Naive thymus-derived CD4-positive, alpha-beta T cell (primary cell): ENCODE measurements around the gene TLR7. TPM values are rescaled to one million over a fixed set of nuclear protein-coding genes. Genes with fewer than 3 reads are reported as not detected.

Experiments used
- ATAC-seq: fragments of 150-1000 bp; cut with Tn5 transposase; 2 replicates; pipeline ENCODE4 v1.10.0; 2021; ENCODE audit warnings: mild to moderate bottlenecking, moderate library complexity
- CTCF ChIA-PET: fragments of 350-600 bp; sonication (Branson Sonifier 250); formaldehyde crosslinking; loops from one replicate; lab custom pipeline; 2021; ENCODE audit warnings: antibody characterized with exemption; lab: Charles Lee
- POLR2A ChIA-PET: fragments of 350-600 bp; sonication (Branson Sonifier 250); formaldehyde crosslinking; loops from one replicate; lab custom pipeline; 2021; ENCODE audit warnings: antibody characterized with exemption, inconsistent platforms; lab: Charles Lee
- DNase-seq, 9 donors: peaks; one replicate each; pipeline versions ENCODE4 v3.0.0 to v3.0.0-alpha.2; 2020 to 2022; ENCODE audit warnings: mixed read lengths in 1 of 9
- H3K27ac ChIP-seq: one replicate; pipeline ENCODE4 v1.7.0; 2013; ENCODE audit warnings: mild to moderate bottlenecking, low read depth, low read length, moderate library complexity
- H3K27me3 ChIP-seq, 2 donors: one replicate each; pipeline ENCODE4 v1.7.0; 2013; ENCODE audit warnings: low read length in 2 of 2, mild to moderate bottlenecking in 2 of 2, moderate library complexity in 2 of 2; ENCODE audit not compliant: control insufficient read depth in 2 of 2, insufficient read depth in 2 of 2
- H3K36me3 ChIP-seq, 3 experiments: 1 replicate in 2 of 3; 2 replicates in 1 of 3; pipeline ENCODE4 v1.7.0; 2013; ENCODE audit warnings: low read length in 3 of 3, mild to moderate bottlenecking in 3 of 3, moderate library complexity in 1 of 3; ENCODE audit not compliant: insufficient read depth in 3 of 3, control insufficient read depth in 2 of 3
- H3K4me1 ChIP-seq, 2 donors: one replicate each; pipeline ENCODE4 v1.7.0; 2013; ENCODE audit warnings: low read length in 2 of 2, mild to moderate bottlenecking in 2 of 2, moderate library complexity in 1 of 2; ENCODE audit not compliant: control insufficient read depth in 2 of 2, insufficient read depth in 2 of 2
- H3K4me3 ChIP-seq: 2 replicates; pipeline ENCODE4 v1.7.0; 2013; ENCODE audit warnings: mild to moderate bottlenecking, low read length
- H3K9me3 ChIP-seq, 3 experiments: 1 replicate in 2 of 3; 2 replicates in 1 of 3; pipeline ENCODE4 v1.7.0; 2013; ENCODE audit warnings: low read length in 3 of 3; ENCODE audit not compliant: control insufficient read depth in 2 of 3
- H3K27ac Mint-ChIP-seq, 9 donors: one replicate each; pipeline ENCODE4 v1.8.0; 2020 to 2022; ENCODE audit warnings: mixed read lengths in 9 of 9, mild to moderate bottlenecking in 8 of 9, moderate library complexity in 5 of 9, inconsistent platforms in 2 of 9
- H3K27me3 Mint-ChIP-seq, 5 donors: one replicate each; pipeline ENCODE4 v1.8.0; 2021 to 2022; ENCODE audit warnings: mixed read lengths in 5 of 5, mild to moderate bottlenecking in 1 of 5
- H3K36me3 Mint-ChIP-seq, 5 donors: one replicate each; pipeline ENCODE4 v1.8.0; 2020 to 2022; ENCODE audit warnings: mixed read lengths in 5 of 5, mild to moderate bottlenecking in 3 of 5, inconsistent platforms in 1 of 5
- H3K4me1 Mint-ChIP-seq, 7 donors: one replicate each; pipeline ENCODE4 v1.8.0; 2020 to 2022; ENCODE audit warnings: mixed read lengths in 7 of 7, mild to moderate bottlenecking in 3 of 7, inconsistent platforms in 1 of 7
- H3K4me3 Mint-ChIP-seq, 10 donors: one replicate each; pipeline ENCODE4 v1.8.0; 2020 to 2022; ENCODE audit warnings: mild to moderate bottlenecking in 10 of 10, mixed read lengths in 10 of 10, moderate library complexity in 6 of 10, inconsistent platforms in 2 of 10
- H3K9me3 Mint-ChIP-seq, 11 donors: one replicate each; pipeline ENCODE4 v1.8.0; 2020 to 2022; ENCODE audit warnings: mixed read lengths in 11 of 11, mild to moderate bottlenecking in 4 of 11, inconsistent platforms in 1 of 11, moderate library complexity in 1 of 11
- intact Hi-C, 2 donors: fragments of 100-400 bp; cut with micrococcal nuclease; formaldehyde crosslinking; loops; one replicate each; pipeline ENCODE4 v1.15.1; 2023
- polyA plus RNA-seq, 2 donors: library from polyadenylated mRNA; unstranded; fragments of 300-500 nt; fragmentation: Illumina TruSeq; gene quantifications; one replicate each; pipeline ENCODE4 v1.2.3, GENCODE V29; 2021
- total RNA-seq, 6 experiments: library from RNA in 5 of 6; stranded (reverse) in 5 of 6; gene quantifications; 1 replicate in 5 of 6; 2 replicates in 1 of 6; pipeline ENCODE4 v1.2.3 and lab custom pipeline; 2021 to 2026

The TLR7 gene
- total and polyA plus RNA-seq, 7 experiments from 2014 or later = 0.05 to 4.4 (median 0.62) TPM; not detected in 1

DNA sequence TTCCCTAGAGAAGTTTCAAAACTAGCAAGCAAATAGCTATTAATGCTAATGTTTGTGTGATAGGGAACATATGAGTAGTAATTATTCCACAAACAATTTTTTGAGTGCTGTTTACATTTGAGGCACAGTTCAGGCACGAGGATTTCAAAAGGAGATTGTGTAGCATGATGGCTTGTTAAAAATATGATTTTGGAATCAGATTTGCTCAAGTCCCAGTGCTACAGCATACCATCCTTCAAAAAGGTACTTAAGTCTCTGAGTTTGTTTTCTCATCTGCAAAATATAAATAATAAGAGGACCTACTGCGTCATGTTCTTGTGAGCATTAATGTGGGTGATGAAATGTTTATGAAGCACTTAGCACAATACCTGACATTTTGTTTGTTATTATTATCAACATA is 50.9 kb downstream of the TLR7 start:
- no peaks in the 10 kb centered on the region for H3K9me3 ChIP-seq
- ChIA-PET CTCF (no interaction called here), POLR2A (no interaction called here)
- no peaks in the 10 kb centered on the region for H3K27me3 ChIP-seq
- intact Hi-C loops = no loop called here
- Mint-ChIP-seq H3K27ac (no peak overlapping the region), H3K27me3 (no peaks in the 10 kb centered on the region), H3K4me1 (peaks cover 0 to 3% (median 0%) of the 10 kb centered on the region in 7 donors), H3K9me3 (no peaks in the 10 kb centered on the region), H3K4me3 (no peak overlapping the region), H3K36me3 (no peaks in the 10 kb centered on the region)
- H3K4me3 ChIP-seq = no peak overlapping the region
- H3K27ac ChIP-seq = no peak overlapping the region
- DNase-seq = no peak
- no peaks in the 10 kb centered on the region for H3K36me3 ChIP-seq
- ATAC-seq = no peak
- no peaks in the 10 kb centered on the region for H3K4me1 ChIP-seq

DNA sequence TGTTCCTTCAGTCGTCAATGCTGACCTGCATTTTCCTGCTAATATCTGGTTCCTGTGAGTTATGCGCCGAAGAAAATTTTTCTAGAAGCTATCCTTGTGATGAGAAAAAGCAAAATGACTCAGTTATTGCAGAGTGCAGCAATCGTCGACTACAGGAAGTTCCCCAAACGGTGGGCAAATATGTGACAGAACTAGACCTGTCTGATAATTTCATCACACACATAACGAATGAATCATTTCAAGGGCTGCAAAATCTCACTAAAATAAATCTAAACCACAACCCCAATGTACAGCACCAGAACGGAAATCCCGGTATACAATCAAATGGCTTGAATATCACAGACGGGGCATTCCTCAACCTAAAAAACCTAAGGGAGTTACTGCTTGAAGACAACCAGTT is 52.2 kb downstream of the TLR7 start:
- H3K9me3 ChIP-seq = no peaks in the 10 kb centered on the region
- DNase-seq = no peak
- Mint-ChIP-seq H3K4me1 (peaks cover 0 to 3% (median 0%) of the 10 kb centered on the region in 7 donors), H3K27ac (no peak overlapping the region), H3K9me3 (no peaks in the 10 kb centered on the region), H3K27me3 (peaks cover 0 to 3% (median 0%) of the 10 kb centered on the region in 5 donors), H3K36me3 (no peaks in the 10 kb centered on the region), H3K4me3 (no peak overlapping the region)
- peak; percentile 46 for ATAC-seq
- no peaks in the 10 kb centered on the region for H3K36me3 ChIP-seq
- ChIA-PET POLR2A (interaction anchor here (0.6 kb wide), 1 partner anchor 1133 kb away, joined by 3 read pairs; no protein-coding TSS in a partner anchor), CTCF (no interaction called here)
- intact Hi-C loops = no loop called here
- no peaks in the 10 kb centered on the region for H3K4me1 ChIP-seq
- no peaks in the 10 kb centered on the region for H3K27me3 ChIP-seq
- H3K4me3 ChIP-seq = no peak overlapping the region
- no peak overlapping the region for H3K27ac ChIP-seq

DNA sequence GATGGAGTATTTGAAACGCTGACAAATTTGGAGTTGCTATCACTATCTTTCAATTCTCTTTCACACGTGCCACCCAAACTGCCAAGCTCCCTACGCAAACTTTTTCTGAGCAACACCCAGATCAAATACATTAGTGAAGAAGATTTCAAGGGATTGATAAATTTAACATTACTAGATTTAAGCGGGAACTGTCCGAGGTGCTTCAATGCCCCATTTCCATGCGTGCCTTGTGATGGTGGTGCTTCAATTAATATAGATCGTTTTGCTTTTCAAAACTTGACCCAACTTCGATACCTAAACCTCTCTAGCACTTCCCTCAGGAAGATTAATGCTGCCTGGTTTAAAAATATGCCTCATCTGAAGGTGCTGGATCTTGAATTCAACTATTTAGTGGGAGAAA is 52.7 kb downstream of the TLR7 start:
- Histone ChIP-seq H3K27ac (no peak overlapping the region), H3K4me1 (no peaks in the 10 kb centered on the region), H3K4me3 (no peak overlapping the region), H3K27me3 (no peaks in the 10 kb centered on the region), H3K9me3 (no peaks in the 10 kb centered on the region), H3K36me3 (no peaks in the 10 kb centered on the region)
- no peak overlapping the region for H3K27ac Mint-ChIP-seq
- H3K36me3 Mint-ChIP-seq = peaks cover 0 to 3% (median 0%) of the 10 kb centered on the region in 5 donors
- no peak overlapping the region for H3K4me3 Mint-ChIP-seq
- ChIA-PET POLR2A (interaction anchor here (0.6 kb wide), 1 partner anchor 1133 kb away, joined by 3 read pairs; no protein-coding TSS in a partner anchor), CTCF (no interaction called here)
- H3K4me1 Mint-ChIP-seq = peaks cover 0 to 1% (median 0%) of the 10 kb centered on the region in 7 donors
- H3K9me3 Mint-ChIP-seq = no peaks in the 10 kb centered on the region
- no peak for DNase-seq
- H3K27me3 Mint-ChIP-seq = peaks cover 0 to 7% (median 0%) of the 10 kb centered on the region in 5 donors
- ATAC-seq = no peak
- intact Hi-C loops = no loop called here

DNA sequence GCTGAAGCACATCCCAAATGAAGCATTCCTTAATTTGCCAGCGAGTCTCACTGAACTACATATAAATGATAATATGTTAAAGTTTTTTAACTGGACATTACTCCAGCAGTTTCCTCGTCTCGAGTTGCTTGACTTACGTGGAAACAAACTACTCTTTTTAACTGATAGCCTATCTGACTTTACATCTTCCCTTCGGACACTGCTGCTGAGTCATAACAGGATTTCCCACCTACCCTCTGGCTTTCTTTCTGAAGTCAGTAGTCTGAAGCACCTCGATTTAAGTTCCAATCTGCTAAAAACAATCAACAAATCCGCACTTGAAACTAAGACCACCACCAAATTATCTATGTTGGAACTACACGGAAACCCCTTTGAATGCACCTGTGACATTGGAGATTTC is 54.1 kb downstream of the TLR7 start:
- no peak for ATAC-seq
- Mint-ChIP-seq H3K27me3 (peaks cover 0 to 9% (median 0%) of the 10 kb centered on the region in 5 donors), H3K36me3 (peaks cover 0 to 3% (median 0%) of the 10 kb centered on the region in 5 donors), H3K4me3 (no peak overlapping the region), H3K9me3 (peaks cover 0 to 3% (median 2%) of the 10 kb centered on the region in 11 donors), H3K4me1 (no peaks in the 10 kb centered on the region), H3K27ac (no peak overlapping the region)
- ChIA-PET POLR2A (no interaction called here), CTCF (no interaction called here)
- Histone ChIP-seq H3K4me1 (no peaks in the 10 kb centered on the region), H3K4me3 (no peak overlapping the region), H3K27me3 (no peaks in the 10 kb centered on the region), H3K36me3 (no peaks in the 10 kb centered on the region), H3K27ac (no peak overlapping the region), H3K9me3 (no peaks in the 10 kb centered on the region)
- no peak for DNase-seq
- intact Hi-C loops = no loop called here

DNA sequence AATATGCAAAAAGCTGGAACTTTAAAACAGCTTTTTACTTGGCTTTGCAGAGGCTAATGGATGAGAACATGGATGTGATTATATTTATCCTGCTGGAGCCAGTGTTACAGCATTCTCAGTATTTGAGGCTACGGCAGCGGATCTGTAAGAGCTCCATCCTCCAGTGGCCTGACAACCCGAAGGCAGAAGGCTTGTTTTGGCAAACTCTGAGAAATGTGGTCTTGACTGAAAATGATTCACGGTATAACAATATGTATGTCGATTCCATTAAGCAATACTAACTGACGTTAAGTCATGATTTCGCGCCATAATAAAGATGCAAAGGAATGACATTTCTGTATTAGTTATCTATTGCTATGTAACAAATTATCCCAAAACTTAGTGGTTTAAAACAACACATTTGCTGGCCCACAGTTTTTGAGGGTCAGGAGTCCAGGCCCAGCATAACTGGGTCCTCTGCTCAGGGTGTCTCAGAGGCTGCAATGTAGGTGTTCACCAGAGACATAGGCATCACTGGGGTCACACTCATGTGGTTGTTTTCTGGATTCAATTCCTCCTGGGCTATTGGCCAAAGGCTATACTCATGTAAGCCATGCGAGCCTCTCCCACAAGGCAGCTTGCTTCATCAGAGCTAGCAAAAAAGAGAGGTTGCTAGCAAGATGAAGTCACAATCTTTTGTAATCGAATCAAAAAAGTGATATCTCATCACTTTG is 55.2 kb downstream of the TLR7 start:
- CTCF ChIA-PET = no interaction called here
- no peak overlapping the region for H3K27ac Mint-ChIP-seq
- H3K9me3 Mint-ChIP-seq = peaks cover 0 to 5% (median 2%) of the 10 kb centered on the region in 11 donors
- Histone ChIP-seq H3K4me1 (no peaks in the 10 kb centered on the region), H3K9me3 (no peaks in the 10 kb centered on the region), H3K27me3 (no peaks in the 10 kb centered on the region), H3K4me3 (no peak overlapping the region), H3K36me3 (no peaks in the 10 kb centered on the region), H3K27ac (no peak overlapping the region)
- peaks cover 0 to 3% (median 0%) of the 10 kb centered on the region in 5 donors for H3K36me3 Mint-ChIP-seq
- H3K4me3 Mint-ChIP-seq = no peak overlapping the region
- ATAC-seq (no peak), DNase-seq (no peak)
- intact Hi-C loops = no loop called here
- no peaks in the 10 kb centered on the region for H3K4me1 Mint-ChIP-seq
- H3K27me3 Mint-ChIP-seq = peaks cover 0 to 9% (median 0%) of the 10 kb centered on the region in 5 donors
- POLR2A ChIA-PET = interaction anchor here (0.7 kb wide), 1 partner anchor 25 kb away, joined by 3 read pairs; no protein-coding TSS in a partner anchor

DNA sequence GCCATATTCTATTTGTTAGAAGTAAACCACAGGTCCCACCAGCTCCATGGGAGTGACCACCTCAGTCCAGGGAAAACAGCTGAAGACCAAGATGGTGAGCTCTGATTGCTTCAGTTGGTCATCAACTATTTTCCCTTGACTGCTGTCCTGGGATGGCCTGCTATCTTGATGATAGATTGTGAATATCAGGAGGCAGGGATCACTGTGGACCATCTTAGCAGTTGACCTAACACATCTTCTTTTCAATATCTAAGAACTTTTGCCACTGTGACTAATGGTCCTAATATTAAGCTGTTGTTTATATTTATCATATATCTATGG is 55.7 kb downstream of the TLR7 start:
- no peak overlapping the region for H3K4me3 Mint-ChIP-seq
- Histone ChIP-seq H3K36me3 (no peaks in the 10 kb centered on the region), H3K4me1 (no peaks in the 10 kb centered on the region), H3K9me3 (no peaks in the 10 kb centered on the region), H3K27ac (no peak overlapping the region), H3K4me3 (no peak overlapping the region), H3K27me3 (no peaks in the 10 kb centered on the region)
- ChIA-PET CTCF (no interaction called here), POLR2A (no interaction called here)
- ATAC-seq (no peak), DNase-seq (no peak)
- intact Hi-C loops = no loop called here
- no peaks in the 10 kb centered on the region for H3K4me1 Mint-ChIP-seq
- H3K27ac Mint-ChIP-seq = no peak overlapping the region
- peaks cover 0 to 3% (median 0%) of the 10 kb centered on the region in 5 donors for H3K36me3 Mint-ChIP-seq
- H3K27me3 Mint-ChIP-seq = peaks cover 0 to 9% (median 0%) of the 10 kb centered on the region in 5 donors
- peaks cover 0 to 5% (median 2%) of the 10 kb centered on the region in 11 donors for H3K9me3 Mint-ChIP-seq

DNA sequence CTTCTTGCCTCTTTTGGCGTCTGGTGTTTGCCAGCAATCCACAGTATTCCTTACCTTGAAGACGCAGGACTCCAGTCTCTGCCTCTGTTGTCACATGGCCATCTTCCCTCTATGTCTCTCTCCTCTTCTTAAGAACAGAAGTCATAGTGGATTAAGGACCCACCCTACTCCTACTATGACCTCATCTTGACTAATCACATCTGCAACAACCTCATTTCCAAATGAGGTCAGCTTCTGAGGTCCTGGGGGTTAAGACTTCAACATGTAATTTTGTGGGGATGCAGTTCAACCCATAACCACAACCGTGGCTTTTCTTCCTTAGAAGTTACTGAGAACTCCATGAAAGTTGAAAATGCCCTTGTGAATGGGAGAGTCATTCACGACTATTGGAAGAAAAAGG is 62.8 kb downstream of the TLR7 start:
- peaks cover 0 to 4% (median 0%) of the 10 kb centered on the region in 7 donors for H3K4me1 Mint-ChIP-seq
- no peak overlapping the region for H3K4me3 Mint-ChIP-seq
- Histone ChIP-seq H3K4me1 (no peaks in the 10 kb centered on the region), H3K36me3 (no peaks in the 10 kb centered on the region), H3K4me3 (no peak overlapping the region), H3K9me3 (no peaks in the 10 kb centered on the region), H3K27ac (no peak overlapping the region), H3K27me3 (no peaks in the 10 kb centered on the region)
- DNase-seq (no peak), ATAC-seq (no peak)
- H3K27ac Mint-ChIP-seq = no peak overlapping the region
- H3K36me3 Mint-ChIP-seq = peaks cover 0 to 1% (median 0%) of the 10 kb centered on the region in 5 donors
- POLR2A ChIA-PET = no interaction called here
- intact Hi-C loops = no loop called here
- CTCF ChIA-PET = no interaction called here
- peaks cover 0 to 6% (median 4%) of the 10 kb centered on the region in 11 donors for H3K9me3 Mint-ChIP-seq
- peaks cover 0 to 4% (median 0%) of the 10 kb centered on the region in 5 donors for H3K27me3 Mint-ChIP-seq
